Progenitor cell of endocrine pancreas (in vitro differentiated cells): Measurements from ENCODE around the gene AGPAT2. TPM values are rescaled to one million over a fixed set of nuclear protein-coding genes. Genes with fewer than 3 reads are reported as not detected.
"Not testable (repeated sequence)": the region's sequence is repeated elsewhere in the genome, so short reads cannot be mapped to it uniquely, and the experiment has no call there.

Experiments
- DNase-seq: peaks from one replicate; pipeline ENCODE4 v3.0.0; 2021; ENCODE audit warnings: low spot score; ENCODE audit not compliant: unreplicated experiment
- H3K27ac Mint-ChIP-seq: 2 replicates; pipeline ENCODE4 v1.8.0; 2021; ENCODE audit warnings: mild to moderate bottlenecking, moderate library complexity, mixed read lengths
- H3K27me3 Mint-ChIP-seq: 2 replicates; pipeline ENCODE4 v1.8.0; 2021; ENCODE audit warnings: mixed read lengths
- H3K36me3 Mint-ChIP-seq: 2 replicates; pipeline ENCODE4 v1.8.0; 2022; ENCODE audit warnings: mixed read lengths; ENCODE audit not compliant: insufficient read depth
- H3K4me1 Mint-ChIP-seq: 2 replicates; pipeline ENCODE4 v1.8.0; 2021; ENCODE audit warnings: low read depth, mixed read lengths
- H3K4me3 Mint-ChIP-seq: 2 replicates; pipeline ENCODE4 v1.8.0; 2021; ENCODE audit warnings: low read depth, mild to moderate bottlenecking, moderate library complexity, mixed read lengths
- H3K9me3 Mint-ChIP-seq: 2 replicates; pipeline ENCODE4 v1.8.0; 2021; ENCODE audit warnings: low read depth, mixed read lengths
- CTCF ChIP-seq: fragments of 200-600 bp; sonication (generic); IDR thresholded peaks from one replicate; pipeline ENCODE4 v1.5.0; 2021; ENCODE audit warnings: antibody characterized with exemption, mild to moderate bottlenecking; ENCODE audit not compliant: unreplicated experiment
- total RNA-seq: library from RNA; stranded (reverse); gene quantifications from 2 replicates; pipeline ENCODE4 v1.2.1, GENCODE V29; 2021

Gene AGPAT2
- total RNA-seq, 1 donor from 2014 or later = 28.0 TPM

GRCh38 chr9:136644343-136644592, 43.0 kb downstream of the AGPAT2 start:
- Mint-ChIP-seq H3K9me3 (no peaks in the 10 kb centered on the region), H3K27me3 (peaks cover 32% of the 10 kb centered on the region), H3K27ac (no peak overlapping the region), H3K4me1 (no peaks in the 10 kb centered on the region), H3K4me3 (no peak overlapping the region), H3K36me3 (no peaks in the 10 kb centered on the region)
- TF ChIP-seq CTCF = no peak
- no peak for DNase-seq

- no peak for DNase-seq
- H3K27ac Mint-ChIP-seq = no peak overlapping the region
Measured at GRCh38 chr9:136643596-136644342, 43.5 kb downstream of the AGPAT2 start.

GRCh38 chr9:136642439-136642921, 44.8 kb downstream of the AGPAT2 start:
- no peak overlapping the region for H3K27ac Mint-ChIP-seq
- no peak overlapping the region for H3K4me3 Mint-ChIP-seq

More at GRCh38 chr9:136643596-136644342, 43.5 kb downstream of the AGPAT2 start:
- TF ChIP-seq CTCF = no peak
- Mint-ChIP-seq H3K9me3 (no peaks in the 10 kb centered on the region), H3K4me3 (no peak overlapping the region), H3K27me3 (peaks cover 31% of the 10 kb centered on the region), H3K4me1 (no peaks in the 10 kb centered on the region), H3K36me3 (no peaks in the 10 kb centered on the region)

GRCh38 chr9:136640171-136641111, 46.8 kb downstream of the AGPAT2 start:
- Mint-ChIP-seq H3K4me1 (no peaks in the 10 kb centered on the region), H3K4me3 (no peak overlapping the region), H3K36me3 (no peaks in the 10 kb centered on the region), H3K9me3 (no peaks in the 10 kb centered on the region), H3K27me3 (peaks cover 35% of the 10 kb centered on the region), H3K27ac (no peak overlapping the region)
- no peak for DNase-seq
- no peak for TF ChIP-seq CTCF

More at GRCh38 chr9:136642439-136642921, 44.8 kb downstream of the AGPAT2 start:
- peaks cover 29% of the 10 kb centered on the region for H3K27me3 Mint-ChIP-seq
- no peak for DNase-seq
- no peak for TF ChIP-seq CTCF
- no peaks in the 10 kb centered on the region for H3K9me3 Mint-ChIP-seq
- H3K4me1 Mint-ChIP-seq = no peaks in the 10 kb centered on the region
- H3K36me3 Mint-ChIP-seq = no peaks in the 10 kb centered on the region

- Mint-ChIP-seq H3K4me1 (no peaks in the 10 kb centered on the region), H3K9me3 (no peaks in the 10 kb centered on the region), H3K36me3 (no peaks in the 10 kb centered on the region), H3K27me3 (peaks cover 15% of the 10 kb centered on the region), H3K27ac (no peak overlapping the region), H3K4me3 (no peak overlapping the region)
- no peak for DNase-seq
- TF ChIP-seq CTCF = no peak
Measured at GRCh38 chr9:136634904-136635303, 52.4 kb downstream of the AGPAT2 start.

- H3K4me1 Mint-ChIP-seq, H3K4me3 Mint-ChIP-seq, H3K9me3 Mint-ChIP-seq, DNase-seq, H3K27ac Mint-ChIP-seq, H3K36me3 Mint-ChIP-seq: not testable (repeated sequence)
- peaks cover 14% of the 10 kb centered on the region for H3K27me3 Mint-ChIP-seq
Measured at GRCh38 chr9:136632491-136633106, 54.7 kb downstream of the AGPAT2 start.

- H3K9me3 Mint-ChIP-seq, DNase-seq, H3K36me3 Mint-ChIP-seq, H3K4me3 Mint-ChIP-seq, H3K27ac Mint-ChIP-seq: not testable (repeated sequence)
- peaks cover 14% of the 10 kb centered on the region for H3K27me3 Mint-ChIP-seq
- H3K4me1 Mint-ChIP-seq = peaks cover 10% of the 10 kb centered on the region
Measured at GRCh38 chr9:136632072-136632471, 55.2 kb downstream of the AGPAT2 start.
